GM12865 (cell line): Measurements from ENCODE around the gene ATP8B3.

ENCODE experiments used
- DNase-seq: peaks from one replicate; pipeline ENCODE4 v3.0.0; 2010; ENCODE audit warnings: low read depth
- H3K4me3 ChIP-seq: 2 replicates; pipeline ENCODE4 v1.5.1; 2011; ENCODE audit warnings: mild to moderate bottlenecking, low read depth, low read length, control low read depth
- TF ChIP-seq, protein P1 (sequence below): IDR thresholded peaks from 2 replicates; pipeline ENCODE4 v1.5.1; 2011; ENCODE audit warnings: low read length, control low read depth, low read depth, inconsistent platforms; ENCODE audit not compliant: insufficient read depth; ENCODE audit errors: missing control alignments

Gene ATP8B3

GRCh38 chr19:1766800-1767352 is 45.2 kb downstream of the ATP8B3 start:
- TF ChIP-seq, protein P1, sequence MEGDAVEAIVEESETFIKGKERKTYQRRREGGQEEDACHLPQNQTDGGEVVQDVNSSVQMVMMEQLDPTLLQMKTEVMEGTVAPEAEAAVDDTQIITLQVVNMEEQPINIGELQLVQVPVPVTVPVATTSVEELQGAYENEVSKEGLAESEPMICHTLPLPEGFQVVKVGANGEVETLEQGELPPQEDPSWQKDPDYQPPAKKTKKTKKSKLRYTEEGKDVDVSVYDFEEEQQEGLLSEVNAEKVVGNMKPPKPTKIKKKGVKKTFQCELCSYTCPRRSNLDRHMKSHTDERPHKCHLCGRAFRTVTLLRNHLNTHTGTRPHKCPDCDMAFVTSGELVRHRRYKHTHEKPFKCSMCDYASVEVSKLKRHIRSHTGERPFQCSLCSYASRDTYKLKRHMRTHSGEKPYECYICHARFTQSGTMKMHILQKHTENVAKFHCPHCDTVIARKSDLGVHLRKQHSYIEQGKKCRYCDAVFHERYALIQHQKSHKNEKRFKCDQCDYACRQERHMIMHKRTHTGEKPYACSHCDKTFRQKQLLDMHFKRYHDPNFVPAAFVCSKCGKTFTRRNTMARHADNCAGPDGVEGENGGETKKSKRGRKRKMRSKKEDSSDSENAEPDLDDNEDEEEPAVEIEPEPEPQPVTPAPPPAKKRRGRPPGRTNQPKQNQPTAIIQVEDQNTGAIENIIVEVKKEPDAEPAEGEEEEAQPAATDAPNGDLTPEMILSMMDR = no peak
- H3K4me3 ChIP-seq = no peak overlapping the region
- no peak for DNase-seq

- TF ChIP-seq, protein P1 = no peak
- no peak for DNase-seq
These were observed 45.9 kb downstream of the ATP8B3 start for GRCh38 chr19:1765904-1766799.

GRCh38 chr19:1765232-1765903 is 46.7 kb downstream of the ATP8B3 start:
- no peak for DNase-seq
- TF ChIP-seq, protein P1 = no peak
- H3K4me3 ChIP-seq = no peak overlapping the region

More at GRCh38 chr19:1765904-1766799, 45.9 kb downstream of the ATP8B3 start:
- H3K4me3 ChIP-seq = no peak overlapping the region

GRCh38 chr19:1764729-1765128 is 47.3 kb downstream of the ATP8B3 start:
- TF ChIP-seq, protein P1 = no peak
- DNase-seq = no peak
- H3K4me3 ChIP-seq = no peak overlapping the region

GRCh38 chr19:1763648-1764639 is 48.1 kb downstream of the ATP8B3 start:
- DNase-seq = no peak
- TF ChIP-seq, protein P1 = no peak
- H3K4me3 ChIP-seq = no peak overlapping the region
